Adrenal gland (tissue), 12 donors: ENCODE measurements around the gene GLYATL1. TPM values are rescaled to one million over a fixed set of nuclear protein-coding genes. Genes with fewer than 3 reads are reported as not detected.

Experiments
- DNase-seq, 7 donors: peaks; one replicate each; pipeline ENCODE4 v3.0.0-alpha.2; 2019 to 2020
- H3K27ac ChIP-seq, 5 donors: fragments of 200-600 bp; sonication (generic) in 4 of 5; 1 replicate in 3 of 5; 2 replicates in 2 of 5; pipeline versions ENCODE4 v1.5.1 to v1.8.0; 2016 to 2020; ENCODE audit warnings: mild to moderate bottlenecking in 1 of 5
- H3K27me3 ChIP-seq: fragments of 200-600 bp; 2 replicates; pipeline ENCODE4 v1.8.0; 2021
- H3K36me3 ChIP-seq, 2 donors: fragments of 200-600 bp; replicated peaks in 1 of 2; 1 replicate in 1 of 2; 2 replicates in 1 of 2; pipeline versions ENCODE4 v1.5.1 to v1.8.0; 2018 to 2022
- H3K4me1 ChIP-seq, 2 donors: fragments of 200-600 bp; replicated peaks in 1 of 2; 1 replicate in 1 of 2; 2 replicates in 1 of 2; pipeline versions ENCODE4 v1.5.1 to v1.8.0; 2018 to 2021
- H3K4me3 ChIP-seq, 4 donors: fragments of 200-600 bp; sonication (generic) in 3 of 4; one replicate each; pipeline ENCODE4 v1.5.1; 2016 to 2018
- H3K9me3 ChIP-seq, 3 donors: fragments of 200-600 bp; sonication (generic) in 1 of 3; replicated peaks in 1 of 3; 1 replicate in 2 of 3; 2 replicates in 1 of 3; pipeline versions ENCODE4 v1.5.1 to v1.8.0; 2016 to 2021
- POLR2A ChIP-seq, 2 donors: fragments of 450-650 bp; IDR thresholded peaks; one replicate each; pipeline ENCODE4 v1.6.1; 2017; ENCODE audit warnings: antibody characterized with exemption in 2 of 2, mild to moderate bottlenecking in 2 of 2, moderate library complexity in 1 of 2
- WGBS, 4 donors: extraction: QIAGEN DNeasy Blood & Tissue Kit in 2 of 4; methylation state at CpG; one replicate each; pipeline versions ENCODE4 v1.1.5 to v1.1.7; 2013 to 2017; 5-methylcytosine and 5-hydroxymethylcytosine counted together
- intact Hi-C, 2 donors: fragments of 100-400 bp; cut with DNase I; formaldehyde crosslinking; loops; one replicate each; pipeline versions ENCODE4 v1.14.1 to v1.15.0; 2022 to 2023
- polyA plus RNA-seq, 3 donors: library from polyadenylated mRNA; stranded (reverse); fragments of 200-250 nt in 2 of 3; fragments of 350-450 nt in 1 of 3; fragmentation: Illumina TruSeq in 1 of 3; extraction: RNeasy Lipid Tissue Mini Kit (QIAGEN cat#74804) in 1 of 3; gene quantifications; one replicate each; pipeline ENCODE4 v1.2.3, GENCODE V29; 2013 to 2014
- total RNA-seq, 9 donors: library from RNA; depleted of rRNA in 4 of 9; stranded (reverse); fragments of >200 nt in 4 of 9; fragments of 120-200 nt in 1 of 9; fragmentation: NEBNext Ultra II Directional in 1 of 9; extraction: Animal tissue kit (Norgen Biotek cat#: 25700) in 1 of 9; gene quantifications; one replicate each; pipeline versions ENCODE4 v1.1.0 to v1.2.4, GENCODE V29; 2013 to 2023
- TF ChIP-seq, protein P1 (sequence below), 6 experiments: fragments of 450-650 bp in 4 of 6; fragments of 200-600 bp in 2 of 6; sonication (generic) in 1 of 6; IDR thresholded peaks; 1 replicate in 5 of 6; 2 replicates in 1 of 6; pipeline versions ENCODE4 v1.5.1 to v1.8.0; 2016 to 2021; ENCODE audit warnings: antibody characterized with exemption in 6 of 6, mild to moderate bottlenecking in 2 of 6, moderate library complexity in 1 of 6
- donor health status: healthy with polysubstance abuse.
- donor health status: Bipolar disorder and iron deficiency.
- donor health status: DM: yes; HTN: yes; CAD: no.
- donor health status: DM: no; HTN: no; CAD: no.
- donor health status: DM: no; HTN: no; CAD: no.
- donor health status: DM: yes; HTN: yes; CAD: no.

Gene GLYATL1
- total and polyA plus RNA-seq, 12 donors, result 0.07 to 0.50 (median 0.15) TPM; not detected in 8

DNA sequence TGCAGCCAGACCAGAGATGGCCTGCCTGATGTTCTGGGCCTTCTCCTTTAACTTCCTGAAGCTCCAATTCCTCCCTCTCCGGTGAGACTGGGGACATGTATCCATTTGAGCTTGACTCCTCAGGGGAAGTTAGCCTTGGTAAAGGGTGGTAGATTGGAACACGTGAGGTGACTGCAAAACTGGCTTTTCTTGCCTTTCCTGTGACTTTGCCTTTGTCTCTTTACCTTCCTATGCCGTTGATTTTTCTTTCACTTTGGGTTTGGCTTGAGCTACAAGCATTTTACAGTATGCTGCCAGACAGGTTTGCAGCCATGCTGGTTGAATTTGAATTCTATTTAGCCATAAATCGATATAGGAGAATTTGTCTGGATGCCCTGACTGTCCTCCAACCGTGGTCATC, 16.8 kb upstream of the GLYATL1 start:
- no peaks in the 10 kb centered on the region for H3K36me3 ChIP-seq
- TF ChIP-seq, protein P1, sequence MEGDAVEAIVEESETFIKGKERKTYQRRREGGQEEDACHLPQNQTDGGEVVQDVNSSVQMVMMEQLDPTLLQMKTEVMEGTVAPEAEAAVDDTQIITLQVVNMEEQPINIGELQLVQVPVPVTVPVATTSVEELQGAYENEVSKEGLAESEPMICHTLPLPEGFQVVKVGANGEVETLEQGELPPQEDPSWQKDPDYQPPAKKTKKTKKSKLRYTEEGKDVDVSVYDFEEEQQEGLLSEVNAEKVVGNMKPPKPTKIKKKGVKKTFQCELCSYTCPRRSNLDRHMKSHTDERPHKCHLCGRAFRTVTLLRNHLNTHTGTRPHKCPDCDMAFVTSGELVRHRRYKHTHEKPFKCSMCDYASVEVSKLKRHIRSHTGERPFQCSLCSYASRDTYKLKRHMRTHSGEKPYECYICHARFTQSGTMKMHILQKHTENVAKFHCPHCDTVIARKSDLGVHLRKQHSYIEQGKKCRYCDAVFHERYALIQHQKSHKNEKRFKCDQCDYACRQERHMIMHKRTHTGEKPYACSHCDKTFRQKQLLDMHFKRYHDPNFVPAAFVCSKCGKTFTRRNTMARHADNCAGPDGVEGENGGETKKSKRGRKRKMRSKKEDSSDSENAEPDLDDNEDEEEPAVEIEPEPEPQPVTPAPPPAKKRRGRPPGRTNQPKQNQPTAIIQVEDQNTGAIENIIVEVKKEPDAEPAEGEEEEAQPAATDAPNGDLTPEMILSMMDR (IDR thresholded peaks at IDR 0.05), result no peak
- no peak for TF ChIP-seq POLR2A (IDR thresholded peaks at IDR 0.05)
- 57 to 70% (median 62%) methylated on average over 4 to 5 of the region's 5 CpGs for WGBS, 4 donors
- no peaks in the 10 kb centered on the region for H3K27me3 ChIP-seq
- H3K27ac ChIP-seq, result no peak overlapping the region
- no peaks in the 10 kb centered on the region for H3K9me3 ChIP-seq
- peaks cover 0 to 1% of the 10 kb centered on the region in 2 donors for H3K4me1 ChIP-seq
- no peak overlapping the region for H3K4me3 ChIP-seq
- intact Hi-C loops, result no loop called here
- DNase-seq, result no peak

DNA sequence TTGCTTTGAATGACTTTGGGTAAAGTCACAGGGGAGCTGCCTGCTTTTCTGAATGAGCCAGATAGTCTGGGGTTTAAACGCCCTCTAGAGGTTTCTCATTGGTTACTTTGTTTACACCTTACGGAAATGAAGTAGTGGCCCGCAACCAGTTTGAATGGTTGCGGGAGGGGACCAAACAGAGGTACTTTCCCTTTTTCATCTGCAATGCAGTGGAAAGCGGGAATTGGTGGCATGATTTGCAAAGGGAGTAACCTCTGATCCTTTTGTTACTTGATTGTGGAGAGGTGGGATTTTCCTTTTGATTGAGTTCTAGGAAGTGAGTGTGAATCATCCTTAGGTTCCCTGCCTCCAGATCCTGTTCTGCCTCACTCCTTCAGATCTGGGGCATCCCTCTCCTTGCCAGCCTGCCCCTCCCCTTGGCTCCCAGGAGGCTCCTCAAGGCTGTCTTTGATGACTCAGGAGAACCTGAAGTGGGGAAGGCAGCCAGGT, 15.9 kb upstream of the GLYATL1 start:
- intact Hi-C loops, result no loop called here
- no peak overlapping the region for H3K27ac ChIP-seq
- H3K27me3 ChIP-seq, result no peaks in the 10 kb centered on the region
- 0 to 6% (median 4%) methylated on average over 5 of the region's 5 CpGs for WGBS, 4 donors
- H3K4me3 ChIP-seq, result no peak overlapping the region
- no peaks in the 10 kb centered on the region for H3K36me3 ChIP-seq
- DNase-seq, result peak in 1 of 7 donors; percentile 22
- TF ChIP-seq, protein P1 (IDR thresholded peaks at IDR 0.05), result peak in 1 of 6 experiments; percentile 21
- TF ChIP-seq POLR2A (IDR thresholded peaks at IDR 0.05), result no peak
- peaks cover 0 to 4% of the 10 kb centered on the region in 2 donors for H3K4me1 ChIP-seq
- H3K9me3 ChIP-seq, result no peaks in the 10 kb centered on the region

DNA sequence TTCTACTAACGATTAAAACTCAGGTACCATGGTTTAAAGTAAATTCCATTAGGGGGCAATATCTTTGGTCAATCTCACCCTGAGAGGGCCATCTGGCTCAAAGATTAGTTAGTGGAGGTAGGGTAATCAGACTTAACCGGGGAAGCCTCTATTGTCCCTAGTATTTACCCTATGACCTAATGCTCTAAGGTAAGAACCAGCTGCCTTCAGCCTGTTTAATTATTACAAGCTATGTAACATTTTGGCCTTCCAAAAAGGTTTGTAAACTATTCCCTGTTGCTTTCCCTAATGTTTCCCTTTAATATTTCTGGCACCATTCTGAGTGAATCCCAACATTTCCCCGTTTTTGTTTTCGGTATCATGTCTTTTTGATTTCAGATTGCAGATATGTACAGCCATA, 15.1 kb upstream of the GLYATL1 start:
- TF ChIP-seq, protein P1 (IDR thresholded peaks at IDR 0.05), result no peak
- TF ChIP-seq POLR2A (IDR thresholded peaks at IDR 0.05), result no peak
- Histone ChIP-seq H3K9me3 (no peaks in the 10 kb centered on the region), H3K36me3 (no peaks in the 10 kb centered on the region), H3K27ac (no peak overlapping the region), H3K4me1 (peaks cover 0 to 4% of the 10 kb centered on the region in 2 donors), H3K27me3 (no peaks in the 10 kb centered on the region), H3K4me3 (no peak overlapping the region)
- no peak for DNase-seq
- WGBS, 4 donors, result 72 to 77% (median 77%) methylated on average over 4 of the region's 4 CpGs
- intact Hi-C loops, result no loop called here

DNA sequence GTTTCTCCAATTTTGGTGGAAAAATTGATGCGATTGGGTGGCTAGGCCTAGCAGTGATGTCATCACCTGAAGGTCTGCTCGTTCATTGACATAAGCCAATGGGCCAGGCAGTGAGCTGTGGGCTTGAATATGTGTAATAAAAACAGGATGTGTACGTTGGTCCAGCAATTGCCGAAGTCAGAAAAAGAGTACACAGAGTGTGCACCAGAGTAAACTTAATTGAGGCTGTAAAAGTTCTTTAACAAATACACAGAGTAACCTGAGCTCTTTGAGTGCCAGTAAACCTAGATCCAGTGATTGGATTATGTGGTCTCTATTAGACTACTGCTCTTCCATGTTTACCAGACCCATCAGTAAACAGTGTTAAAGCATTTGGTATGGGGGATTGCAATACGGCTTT, 13.0 kb upstream of the GLYATL1 start:
- 75 to 77% (median 75%) methylated on average over 5 of the region's 5 CpGs for WGBS, 4 donors
- peaks cover 0 to 4% of the 10 kb centered on the region in 2 donors for H3K4me1 ChIP-seq
- no peak overlapping the region for H3K4me3 ChIP-seq
- H3K9me3 ChIP-seq, result no peaks in the 10 kb centered on the region
- TF ChIP-seq, protein P1 (IDR thresholded peaks at IDR 0.05), result no peak
- no peak for TF ChIP-seq POLR2A (IDR thresholded peaks at IDR 0.05)
- intact Hi-C loops, result no loop called here
- no peak for DNase-seq
- no peak overlapping the region for H3K27ac ChIP-seq
- H3K36me3 ChIP-seq, result no peaks in the 10 kb centered on the region
- H3K27me3 ChIP-seq, result no peaks in the 10 kb centered on the region
